GM18499 (cell line): Measurements from ENCODE around the gene MAPK7.

ENCODE experiments used
- ATAC-seq: cut with Tn5 transposase; IDR thresholded peaks from one replicate; pipeline ENCODE4 v1.9.1; 2021; ENCODE audit warnings: moderate number of reproducible peaks; ENCODE audit not compliant: insufficient read depth, unreplicated experiment

MAPK7 gene

DNA sequence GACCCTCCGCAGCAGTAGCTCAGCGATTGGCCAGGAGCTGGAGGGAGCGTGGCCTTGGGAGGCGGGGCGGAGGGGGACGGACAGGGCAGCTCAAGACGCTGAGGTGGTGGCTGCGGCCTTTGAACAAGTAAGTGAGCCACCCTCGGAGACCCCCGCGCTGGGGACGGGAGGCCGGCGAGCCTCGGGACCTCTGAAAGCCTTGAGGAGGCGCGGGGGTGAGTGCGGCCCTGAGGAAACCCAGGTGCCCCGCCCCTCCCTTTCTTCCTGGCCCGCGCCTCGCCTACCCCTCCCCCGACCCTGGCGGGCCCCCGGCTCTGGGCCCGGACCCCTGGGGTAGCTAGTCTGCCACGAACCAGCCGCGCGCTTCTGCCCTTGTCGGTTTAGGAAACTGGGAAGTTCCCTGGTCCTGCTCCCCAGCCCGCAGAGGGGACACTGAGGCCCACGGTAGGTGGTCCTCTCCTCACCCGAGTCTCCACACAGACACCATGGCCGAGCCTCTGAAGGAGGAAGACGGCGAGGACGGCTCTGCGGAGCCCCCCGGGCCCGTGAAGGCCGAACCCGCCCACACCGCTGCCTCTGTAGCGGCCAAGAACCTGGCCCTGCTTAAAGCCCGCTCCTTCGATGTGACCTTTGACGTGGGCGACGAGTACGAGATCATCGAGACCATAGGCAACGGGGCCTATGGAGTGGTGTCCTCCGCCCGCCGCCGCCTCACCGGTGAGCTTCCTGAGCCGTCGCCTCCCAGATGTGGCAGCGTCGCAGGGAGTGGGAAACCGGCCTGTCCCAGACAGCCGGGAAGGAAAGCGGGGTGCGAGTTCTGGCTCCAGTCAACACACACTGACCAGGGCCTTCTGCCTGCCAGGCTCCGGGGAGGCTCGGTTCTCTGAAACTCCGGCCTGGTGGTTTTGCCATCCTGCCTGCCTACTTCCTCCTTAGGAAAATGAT is at the start of gene MAPK7:
MAPK7 (plus strand) TSS at position 83 of the 945 bp plus-strand sequence; CDS start at position 486, 403 bp downstream.
- ATAC-seq, result no peak

DNA sequence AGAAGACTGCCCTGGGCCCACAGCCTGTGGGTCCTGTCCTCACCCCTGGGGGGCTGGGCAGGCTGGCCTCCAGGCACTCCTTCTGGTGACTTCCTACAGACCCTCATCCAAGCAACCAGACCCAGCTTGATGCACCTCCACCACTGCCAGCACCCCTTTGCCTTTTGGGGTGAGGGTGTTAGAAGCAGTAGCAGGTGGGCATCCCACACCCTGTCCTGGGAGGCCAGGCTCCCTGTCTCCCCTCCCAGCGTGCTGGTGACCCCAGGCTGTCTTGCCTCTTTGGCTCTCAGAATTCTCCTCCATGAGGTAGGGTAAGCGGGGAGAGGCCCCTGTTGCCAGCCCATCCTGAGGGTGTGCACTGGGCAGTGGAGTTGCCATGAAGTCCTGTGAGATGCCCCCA is 49.2 kb upstream of the MAPK7 start:
- no peak for ATAC-seq

DNA sequence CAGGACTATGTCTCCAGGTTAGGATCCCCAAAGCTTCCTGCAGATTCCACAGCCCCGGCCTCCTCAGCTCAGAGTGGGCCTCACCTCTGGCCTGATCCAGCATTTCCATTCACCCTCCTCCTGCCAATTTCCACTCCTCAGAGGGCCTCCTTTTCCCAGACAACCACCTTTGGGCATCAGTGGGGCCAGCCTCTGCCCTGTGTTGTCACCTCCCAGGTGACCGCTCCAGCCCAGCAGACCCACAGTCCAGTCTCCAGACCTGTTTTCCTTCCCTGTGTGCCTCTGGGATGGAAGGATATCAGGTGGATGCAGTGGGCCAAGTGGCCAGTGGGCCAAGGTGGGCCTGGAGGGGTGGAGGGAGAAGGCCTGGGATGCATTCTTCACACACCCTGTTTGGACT is 48.5 kb upstream of the MAPK7 start:
- ATAC-seq, result no peak

DNA sequence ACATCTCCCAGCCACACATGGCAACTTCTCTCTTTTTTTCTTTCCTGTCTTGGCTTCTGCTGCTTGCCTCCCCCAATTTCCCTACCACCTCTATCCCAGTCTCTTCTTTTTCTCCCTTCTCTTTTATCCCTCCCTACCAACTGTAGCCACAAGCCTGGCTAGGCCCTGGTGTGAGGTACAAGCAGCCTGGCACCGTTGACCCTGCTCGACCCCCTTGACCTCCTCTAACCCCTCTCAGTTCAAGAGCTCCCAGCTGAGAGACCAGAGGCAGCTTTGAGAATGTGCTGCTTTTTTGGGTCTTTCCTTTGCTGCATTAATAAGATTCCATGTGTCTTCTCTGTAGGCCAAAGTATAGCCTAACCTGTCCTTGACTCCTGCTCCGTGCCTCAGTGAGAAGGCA is 48.0 kb upstream of the MAPK7 start:
- ATAC-seq, result no peak

DNA sequence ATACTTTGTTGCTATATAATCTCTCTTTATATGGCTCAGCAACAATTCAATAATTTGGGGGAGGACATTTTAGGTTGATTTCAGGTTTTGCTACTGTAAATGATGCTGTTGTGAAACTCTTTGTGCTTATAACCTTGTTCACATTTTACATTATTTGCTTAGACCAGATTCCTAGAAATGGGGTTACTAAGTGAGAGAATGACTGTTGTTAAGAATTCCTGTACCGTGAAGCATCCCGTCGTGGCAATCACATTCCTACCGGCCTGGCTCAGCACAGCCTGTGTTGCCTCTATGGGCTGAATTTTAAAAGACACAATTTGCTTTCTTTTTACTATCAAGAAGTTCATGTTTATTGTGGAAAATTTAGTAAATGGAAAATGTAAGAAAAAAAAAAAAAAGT is 47.2 kb upstream of the MAPK7 start:
- ATAC-seq, result no peak

DNA sequence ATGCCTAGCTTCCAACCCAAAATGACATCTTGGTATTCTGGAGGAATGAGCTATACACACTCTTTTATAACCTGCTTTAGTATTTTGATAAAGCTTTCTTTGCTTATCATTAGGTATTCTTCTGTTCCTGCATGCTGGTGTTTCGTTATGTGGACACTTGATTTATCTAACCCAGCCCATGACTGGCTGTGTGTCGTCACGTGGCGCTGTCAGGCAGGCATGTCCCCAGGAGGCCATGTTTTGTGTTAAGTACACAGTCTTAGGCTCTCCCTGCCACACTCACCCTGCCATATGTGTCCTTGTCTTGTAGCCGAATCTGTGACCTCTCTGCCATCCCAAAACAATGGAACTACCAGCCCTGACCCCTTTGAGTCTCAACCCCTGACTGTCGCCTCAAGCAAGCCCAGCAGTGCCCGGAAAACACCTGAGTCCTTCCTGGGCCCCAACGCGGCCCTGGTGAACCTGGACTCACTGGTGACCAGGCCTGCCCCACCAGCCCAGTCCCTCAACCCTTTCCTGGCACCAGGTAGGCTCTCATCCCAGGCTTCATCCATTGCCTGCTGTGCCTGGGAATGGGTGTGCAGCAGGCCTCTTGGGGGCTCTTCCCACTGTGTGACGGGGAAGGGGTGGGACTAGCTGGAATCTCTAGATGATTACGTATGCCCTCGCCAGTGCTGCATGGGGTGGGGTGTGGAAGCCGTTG is 46.6 kb upstream of the MAPK7 start:
- ATAC-seq, result no peak

DNA sequence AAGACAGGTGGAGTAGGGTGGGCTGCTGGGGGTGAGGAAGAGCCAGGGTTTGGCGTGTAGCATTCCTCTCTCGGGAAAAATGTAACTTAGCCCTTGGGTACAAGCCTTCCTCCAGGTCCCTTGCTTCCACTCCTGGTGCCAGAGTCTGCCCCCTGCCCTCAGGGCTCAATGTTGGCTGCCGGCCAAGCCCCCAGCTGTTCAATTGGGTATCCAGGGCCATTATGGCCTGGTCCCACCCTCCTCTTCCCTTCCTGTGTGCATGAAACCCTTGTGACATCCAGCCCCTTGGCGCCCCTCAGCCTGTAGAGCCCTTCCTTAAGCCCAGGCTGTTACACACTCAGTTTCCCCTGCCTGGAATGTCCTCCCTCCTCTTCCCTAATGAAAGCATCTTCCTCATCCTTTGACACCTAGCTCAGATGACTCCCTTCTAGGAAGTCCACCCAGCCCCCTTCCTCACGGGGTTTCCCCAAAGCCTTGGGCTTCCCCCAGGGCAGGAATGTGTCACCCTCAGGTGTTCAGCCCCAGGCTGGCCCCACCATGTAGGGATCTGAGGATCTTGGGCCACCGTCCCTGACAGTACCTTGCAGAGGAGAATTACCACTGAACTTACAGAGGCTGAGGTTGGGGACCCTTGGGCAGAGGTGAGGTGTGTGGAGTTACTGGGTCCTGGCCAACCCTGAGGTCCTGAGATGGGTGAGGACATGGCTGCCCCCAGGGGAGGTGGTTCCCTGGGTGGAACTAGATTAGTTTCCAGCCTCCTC is 45.7 kb upstream of the MAPK7 start:
- ATAC-seq, result no peak

DNA sequence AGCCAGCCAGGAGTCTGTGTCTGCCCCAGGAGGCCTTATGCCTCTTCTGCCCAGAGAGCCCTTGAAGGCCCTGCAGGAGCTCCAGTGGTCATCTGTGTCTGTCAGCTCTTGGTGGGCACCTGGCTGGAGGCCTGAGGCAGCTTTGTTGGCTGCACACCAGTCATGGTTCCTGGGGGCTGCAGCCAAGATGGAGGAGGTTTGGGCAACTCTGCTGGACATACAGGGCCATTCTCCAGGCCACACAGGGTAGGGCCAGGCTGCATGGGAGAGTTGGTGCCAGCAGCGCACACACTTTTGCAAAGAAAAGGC is 45.2 kb upstream of the MAPK7 start:
- no peak for ATAC-seq

DNA sequence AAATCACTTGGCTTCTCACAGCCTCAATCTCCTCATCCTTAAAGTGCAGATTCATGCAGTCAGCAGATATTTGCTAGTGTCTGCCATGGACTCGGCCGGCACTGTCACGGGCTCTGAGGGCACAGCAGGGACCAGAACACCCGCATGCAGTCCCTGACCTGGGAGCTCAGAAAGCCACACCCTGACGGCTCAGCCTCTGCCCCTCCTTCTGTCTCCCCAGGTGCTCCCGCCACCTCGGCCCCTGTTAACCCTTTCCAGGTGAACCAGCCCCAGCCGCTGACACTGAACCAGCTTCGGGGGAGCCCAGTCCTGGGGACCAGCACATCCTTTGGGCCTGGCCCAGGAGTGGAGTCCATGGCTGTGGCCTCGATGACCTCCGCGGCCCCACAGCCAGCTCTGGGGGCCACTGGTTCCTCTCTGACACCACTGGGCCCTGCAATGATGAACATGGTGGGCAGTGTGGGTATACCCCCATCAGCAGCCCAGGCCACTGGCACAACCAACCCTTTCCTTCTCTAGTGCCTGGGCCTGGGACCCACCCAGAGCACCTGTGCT is 44.5 kb upstream of the MAPK7 start:
- no peak for ATAC-seq

DNA sequence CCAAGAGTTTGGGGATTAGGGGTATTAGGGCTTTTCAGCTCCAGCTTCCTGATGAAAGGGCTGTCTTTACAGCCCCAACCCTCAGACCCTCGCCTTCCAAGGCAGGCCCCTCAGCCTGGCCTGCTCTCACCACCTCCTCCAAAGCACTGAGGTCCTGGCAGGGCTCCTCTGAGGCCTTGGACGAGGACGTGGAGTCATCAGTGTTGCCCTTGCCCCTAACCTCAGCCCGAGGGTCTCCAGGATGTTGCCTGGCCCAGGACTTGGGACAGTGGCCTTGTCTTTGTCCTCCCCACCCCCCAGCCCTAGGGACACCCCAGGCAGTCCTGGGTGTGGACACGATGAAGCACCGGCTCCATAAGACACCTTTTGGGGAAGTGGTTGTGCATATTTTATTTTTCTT is 44.0 kb upstream of the MAPK7 start:
- ATAC-seq, result no peak

DNA sequence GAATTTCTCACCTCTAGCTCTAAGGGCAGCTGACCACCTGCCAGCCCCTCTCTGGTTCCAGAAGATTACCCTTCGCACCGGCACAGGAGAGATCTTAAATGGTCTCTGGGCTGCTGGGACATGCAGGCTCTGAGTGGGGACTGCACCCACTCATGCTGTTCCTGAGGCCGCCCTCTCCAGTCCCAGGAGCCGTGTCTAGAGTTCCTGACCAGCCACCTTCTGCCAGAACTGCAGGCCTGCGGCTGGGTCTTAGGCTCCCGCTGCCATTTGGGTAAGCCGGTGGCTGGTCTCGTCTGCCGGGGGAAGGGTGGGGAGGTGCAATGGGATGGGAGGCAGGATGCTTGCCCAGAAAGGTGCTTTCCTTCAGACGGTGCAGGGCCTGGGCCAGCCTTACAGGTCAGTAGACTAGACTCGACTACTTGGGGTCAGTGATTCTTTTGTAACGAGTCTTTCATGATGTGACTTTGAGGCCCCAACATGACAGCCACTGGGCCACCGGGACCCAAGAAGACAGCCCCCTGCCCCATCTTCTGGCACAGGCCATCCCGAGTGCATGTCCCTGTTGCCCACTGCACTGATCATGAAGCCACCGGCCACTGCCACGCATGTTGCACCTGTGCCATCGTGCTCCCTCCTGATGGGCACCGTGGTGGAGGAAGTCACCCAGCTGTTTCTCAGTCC is 42.2 kb upstream of the MAPK7 start:
- no peak for ATAC-seq

DNA sequence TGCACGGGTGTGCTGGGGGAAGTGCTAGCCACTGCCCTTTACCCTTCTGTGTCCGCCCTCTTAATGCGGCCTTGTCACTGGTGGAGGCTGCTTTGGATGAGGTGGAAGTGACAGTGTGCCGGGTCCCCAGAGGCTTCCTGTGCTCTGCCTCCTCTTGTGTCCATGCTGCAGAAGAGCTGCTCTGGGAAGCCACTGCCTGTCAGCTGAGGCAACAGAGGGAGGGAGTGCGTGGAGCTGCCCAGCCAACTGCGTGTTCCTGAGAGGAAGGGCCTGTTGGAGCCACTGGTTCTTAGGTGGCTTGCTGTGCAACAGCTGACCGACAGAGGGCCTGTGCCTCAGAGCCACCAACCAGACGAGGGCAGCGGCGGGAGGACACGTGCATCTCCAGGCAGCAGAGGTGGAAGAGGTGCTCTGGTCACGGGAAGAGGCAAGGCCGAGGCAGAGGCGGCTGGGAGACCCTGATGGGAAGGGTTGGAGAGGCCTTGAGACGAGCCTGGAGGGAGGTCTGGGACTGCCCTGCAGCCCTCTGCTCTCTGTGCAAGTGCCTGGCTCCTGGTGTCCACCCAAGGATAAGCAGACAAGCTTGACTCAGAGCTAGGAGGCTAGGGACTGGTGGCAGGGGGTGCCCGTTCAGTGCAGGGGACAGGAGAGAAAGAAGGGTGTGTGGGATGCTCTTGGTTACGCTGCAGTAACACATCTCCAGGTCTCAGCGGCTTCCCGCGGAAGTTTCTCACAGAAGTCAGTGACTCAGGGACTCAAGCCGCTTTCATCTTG is 41.2 kb upstream of the MAPK7 start:
- no peak for ATAC-seq

DNA sequence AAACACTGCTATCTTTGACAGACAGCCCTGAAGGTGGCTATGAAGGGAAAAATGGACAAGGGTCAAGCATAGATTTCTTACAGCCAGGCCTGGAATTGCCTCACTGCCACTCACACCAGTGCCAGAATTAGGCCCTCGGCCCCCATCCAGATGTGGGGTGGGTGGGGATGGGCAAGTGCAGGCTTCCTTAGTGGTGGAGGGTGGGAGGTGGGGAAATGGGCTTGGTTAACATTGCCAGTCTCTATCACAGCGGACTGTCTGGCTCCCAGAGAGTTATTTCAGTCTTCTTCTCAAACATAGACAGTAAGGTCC is 40.6 kb upstream of the MAPK7 start:
- ATAC-seq, result no peak

DNA sequence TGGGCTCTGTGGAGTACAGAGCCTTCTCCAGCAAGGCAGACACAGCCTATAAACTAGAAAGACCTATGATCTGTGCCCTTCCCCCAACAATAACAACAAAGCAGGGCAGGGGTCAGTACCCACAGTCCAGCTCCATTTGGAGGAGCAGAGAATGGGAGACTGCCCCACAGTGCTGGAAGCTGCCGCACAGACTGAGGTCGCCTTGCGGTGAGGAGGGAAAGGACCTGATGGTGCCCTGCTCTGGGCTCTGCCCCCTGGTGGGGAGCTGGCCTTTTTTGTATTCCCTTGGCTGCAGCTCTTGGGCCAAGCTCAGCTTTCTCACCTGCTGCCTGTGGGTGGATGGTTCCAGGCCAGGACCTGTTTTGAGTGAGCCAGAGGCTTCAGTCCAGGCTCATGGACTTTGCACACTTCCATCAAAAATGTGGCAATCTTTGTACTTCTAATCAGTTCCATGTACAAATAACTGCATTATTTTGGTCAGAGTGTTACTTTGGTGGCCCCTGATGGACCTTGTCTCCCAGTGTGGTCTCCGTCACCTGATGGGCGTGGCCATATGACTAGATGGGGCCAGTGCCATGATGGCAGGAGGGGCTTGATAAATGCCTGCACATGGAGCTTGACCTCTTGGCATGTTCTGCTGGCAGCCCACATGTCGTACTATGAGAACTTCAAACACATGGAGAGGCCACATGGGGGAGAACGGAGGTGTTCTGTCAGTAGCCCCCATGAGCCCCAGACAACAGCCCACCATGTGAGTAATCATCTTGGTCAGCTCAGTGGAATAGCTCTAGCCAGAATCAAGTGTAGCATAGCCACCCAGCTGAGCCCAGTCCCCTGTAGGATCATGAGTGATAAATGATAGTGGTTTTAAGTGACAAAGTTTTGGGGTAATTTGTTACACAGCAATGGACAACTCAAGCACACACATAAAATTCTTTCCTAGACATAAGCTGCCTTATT is 40.0 kb upstream of the MAPK7 start:
- no peak for ATAC-seq

DNA sequence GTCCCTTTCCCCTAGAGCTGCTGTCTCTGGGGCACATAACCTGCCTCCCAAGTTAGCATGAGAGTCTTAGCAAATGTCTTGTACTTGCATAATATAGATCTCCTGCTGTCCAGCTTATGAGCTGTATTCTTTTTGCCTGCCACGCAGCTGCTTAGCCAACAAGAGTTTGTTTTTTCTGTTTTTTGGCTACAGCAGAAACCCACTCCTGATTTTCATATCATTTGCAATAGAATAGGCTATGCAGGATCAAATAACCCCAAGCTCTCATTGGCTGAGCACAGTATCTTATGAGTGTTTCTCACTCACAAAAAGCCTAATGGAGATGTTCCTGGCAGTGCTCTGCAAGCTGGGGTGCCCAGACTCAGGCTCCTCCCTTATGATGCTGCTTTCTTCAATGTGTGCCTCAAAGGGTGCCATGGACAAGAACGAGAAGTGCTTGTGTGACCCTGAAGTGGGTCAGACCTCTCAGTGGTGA is 38.9 kb upstream of the MAPK7 start:
- no peak for ATAC-seq

DNA sequence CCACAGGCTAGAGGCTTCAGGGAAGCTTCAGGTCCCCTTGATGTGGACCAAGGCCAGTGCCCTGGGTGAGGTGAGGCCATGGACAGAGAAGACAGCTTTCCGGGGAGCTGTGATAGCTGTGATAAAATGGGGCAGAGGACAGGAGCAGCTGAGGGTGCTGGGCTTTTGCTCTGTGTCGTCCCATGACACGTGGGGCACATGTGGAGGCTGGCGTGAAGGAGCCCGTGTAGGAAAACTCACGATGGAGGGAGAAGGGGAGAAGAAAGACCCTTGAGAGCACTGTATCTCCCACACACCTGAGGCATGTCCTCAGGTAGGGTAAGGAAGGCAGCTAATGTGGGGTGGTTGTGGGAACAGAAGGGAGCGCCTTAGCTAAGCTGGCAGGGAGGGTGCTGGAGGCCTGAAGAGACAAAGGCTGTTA is 37.1 kb upstream of the MAPK7 start:
- no peak for ATAC-seq

DNA sequence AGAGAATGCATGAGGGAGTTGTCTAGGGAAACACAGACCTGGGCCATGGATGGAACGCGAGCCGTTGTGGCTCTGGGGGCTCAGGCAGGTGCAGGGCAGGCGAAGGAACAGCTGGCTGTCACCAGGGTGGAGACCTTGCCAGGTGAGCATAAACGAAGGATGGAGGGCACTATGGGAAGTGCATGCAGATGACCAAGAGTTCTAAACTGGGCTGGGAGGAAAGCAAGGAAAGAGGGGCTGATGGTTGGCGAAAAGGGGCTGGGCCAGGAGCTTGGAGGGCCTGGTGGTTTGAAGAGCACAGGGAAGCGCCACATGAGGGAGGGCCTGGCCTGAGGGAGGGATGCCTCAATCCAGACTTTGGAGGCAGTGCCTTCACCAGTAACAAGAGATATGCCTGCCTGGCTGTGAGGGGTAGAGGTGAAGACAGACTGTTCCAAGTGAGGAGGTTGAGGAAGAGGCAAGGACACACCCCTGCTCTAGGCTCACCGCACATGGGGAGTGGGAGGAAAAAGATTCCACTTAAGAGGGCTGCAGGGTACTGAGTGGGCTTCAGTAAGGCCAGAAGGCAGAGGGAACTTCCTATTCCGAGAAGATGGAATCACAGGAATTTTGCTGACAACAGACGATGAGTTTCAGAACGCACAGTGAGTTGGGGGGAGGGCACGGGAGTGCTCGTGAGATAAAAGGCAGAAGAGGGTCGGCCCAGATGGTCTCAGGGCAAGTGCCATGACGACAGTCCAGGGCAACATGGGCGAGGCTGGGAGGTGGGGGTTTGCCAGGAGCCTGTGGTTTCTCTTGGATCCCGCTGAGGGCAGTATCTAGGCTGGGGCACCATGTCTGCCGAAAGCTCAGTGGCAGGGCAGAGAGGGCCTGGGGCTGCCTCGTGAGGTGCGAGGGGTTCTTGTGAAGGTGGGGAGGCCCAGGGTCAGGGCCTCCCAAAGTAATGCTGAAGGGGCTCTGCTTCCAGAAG is 36.4 kb upstream of the MAPK7 start:
- no peak for ATAC-seq
